ENCODE data around the gene TTC27.
"Not testable (repeated sequence)": the region's sequence is repeated elsewhere in the genome, so short reads cannot be mapped to it uniquely, and the experiment has no call there.

TTC27 gene

GRCh38 chr2:32754676-32755075 is 126.8 kb downstream of the TTC27 start:
- not testable (repeated sequence) for DNase-seq (ENCODE audit: low read depth, low spot score)

DNA sequence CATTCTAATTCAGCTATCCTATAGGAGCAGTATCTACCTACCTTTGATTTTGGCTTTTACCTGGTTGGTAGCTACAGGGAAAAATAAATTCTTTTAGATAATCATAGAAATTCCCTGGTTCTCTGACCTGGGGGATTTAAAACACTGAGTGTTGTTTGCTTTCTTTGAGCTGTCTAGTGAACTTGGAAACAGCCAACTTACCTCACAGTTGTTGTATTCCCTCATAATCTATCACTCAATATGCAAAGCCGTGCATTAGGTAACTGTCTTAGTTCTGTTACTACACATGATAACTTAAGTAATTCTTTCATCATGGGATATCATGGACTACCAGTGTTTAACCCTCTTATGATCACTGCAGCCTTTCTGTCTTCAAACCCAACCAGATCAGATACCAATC is 127.8 kb downstream of the TTC27 start:
- DNase-seq (ENCODE audit: low read depth, low spot score), result no peak

DNA sequence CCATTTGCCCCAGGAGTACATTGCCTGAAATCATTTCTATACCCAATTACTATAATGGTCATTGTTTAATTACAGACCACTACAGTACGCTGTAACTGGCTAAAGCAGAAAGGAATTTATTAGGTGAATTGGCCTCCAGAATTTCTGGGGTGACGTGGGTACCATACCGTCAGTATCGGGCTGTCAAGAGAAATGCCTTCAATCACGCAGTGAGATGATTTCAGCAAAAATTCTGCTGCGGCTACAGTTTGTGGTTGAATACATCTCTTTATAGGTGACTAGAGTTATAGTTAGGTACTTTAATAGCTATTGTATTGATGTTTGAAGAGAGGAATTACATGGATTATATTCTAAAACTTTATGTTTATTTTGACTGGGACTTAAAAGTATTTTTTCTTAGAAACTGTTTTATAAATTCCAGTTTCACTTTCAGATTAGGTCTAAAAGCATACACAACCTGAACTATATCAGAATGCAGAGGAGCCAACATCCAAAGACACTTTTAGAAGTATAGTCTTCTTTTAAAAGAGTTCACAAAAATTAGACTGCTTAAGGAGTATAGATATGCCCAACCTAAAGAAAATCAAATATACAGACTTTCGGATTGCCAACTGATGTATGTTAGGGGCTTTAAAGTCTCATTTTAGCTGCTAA is 128.4 kb downstream of the TTC27 start:
- DNase-seq (ENCODE audit: low read depth, low spot score), result no peak

DNA sequence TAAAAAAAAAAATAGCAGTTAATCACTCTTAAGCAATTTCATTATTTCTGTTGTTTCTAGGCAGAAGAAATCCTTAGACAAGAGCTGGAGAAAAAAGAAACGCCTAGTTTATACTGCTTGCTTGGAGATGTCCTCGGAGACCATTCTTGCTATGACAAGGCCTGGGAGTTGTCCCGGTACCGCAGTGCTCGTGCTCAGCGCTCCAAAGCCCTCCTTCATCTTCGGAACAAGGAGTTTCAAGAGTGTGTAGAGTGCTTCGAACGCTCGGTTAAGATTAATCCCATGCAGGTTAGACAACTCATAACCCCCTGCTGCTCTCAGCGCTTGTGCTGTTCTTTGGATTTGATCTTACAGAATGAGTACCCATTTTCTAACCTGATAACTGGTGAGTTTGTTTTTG is 130.4 kb downstream of the TTC27 start:
- no peak for DNase-seq (ENCODE audit: low read depth, low spot score)

- no peak for DNase-seq (ENCODE audit: low read depth, low spot score)
These were observed 132.8 kb downstream of the TTC27 start for GRCh38 chr2:32760628-32761027.

DNA sequence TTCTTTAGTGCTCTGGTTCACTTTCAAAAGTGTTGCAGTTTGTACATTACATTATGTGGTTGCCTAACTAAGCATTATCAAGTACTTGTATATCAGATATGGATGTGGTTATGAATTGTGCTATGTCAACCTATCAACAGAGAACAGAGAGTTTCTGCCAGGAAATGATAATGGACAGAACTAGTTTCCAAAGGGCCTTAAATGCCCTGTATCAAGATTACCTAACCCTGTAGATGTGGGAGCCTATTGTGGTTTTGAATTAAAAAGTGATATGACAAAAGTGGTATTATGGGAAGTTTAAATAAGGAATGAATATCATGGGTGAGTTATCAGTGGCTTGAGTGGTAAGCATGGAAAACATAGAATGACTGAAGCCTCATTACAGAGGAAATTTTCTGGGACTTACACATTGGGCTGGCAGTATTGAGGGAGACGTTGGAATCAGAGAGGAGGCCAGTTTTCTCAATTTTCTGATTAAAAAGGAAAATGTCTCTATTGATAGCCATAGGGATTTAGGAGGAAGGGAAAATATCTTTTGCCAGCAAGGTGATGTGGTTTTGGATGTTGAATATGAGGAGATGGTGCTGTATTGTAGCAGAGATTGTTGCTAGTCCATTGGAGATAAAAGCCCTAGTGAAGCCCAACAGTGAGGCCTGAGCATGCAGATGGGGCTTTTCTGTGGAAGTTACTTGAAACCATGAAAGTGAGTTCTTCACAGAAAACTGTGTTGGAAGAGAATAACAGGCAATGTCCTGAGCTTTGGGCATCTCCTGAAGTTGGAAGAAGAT is 140.7 kb downstream of the TTC27 start:
- DNase-seq (ENCODE audit: low read depth, low spot score), result no peak

DNA sequence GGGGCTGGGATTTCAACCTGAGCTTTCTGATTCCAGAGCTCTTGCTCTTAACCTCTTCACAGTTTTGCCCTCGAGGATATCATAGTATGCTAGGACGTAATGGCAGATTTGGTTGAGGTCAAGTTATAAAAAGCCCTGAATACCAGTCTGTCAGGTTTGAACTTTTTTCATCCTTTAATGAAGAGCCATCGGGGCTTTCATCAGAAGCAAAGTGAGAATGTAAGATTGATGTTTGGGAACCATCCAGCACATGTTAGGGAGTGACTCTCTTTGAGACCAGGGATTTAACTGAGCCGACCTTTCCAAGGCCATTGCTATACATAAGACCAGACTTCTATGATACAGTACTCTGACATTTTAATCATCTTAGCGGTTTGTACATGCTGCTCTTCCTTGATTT is 142.5 kb downstream of the TTC27 start:
- no peak for DNase-seq (ENCODE audit: low read depth, low spot score)

DNA sequence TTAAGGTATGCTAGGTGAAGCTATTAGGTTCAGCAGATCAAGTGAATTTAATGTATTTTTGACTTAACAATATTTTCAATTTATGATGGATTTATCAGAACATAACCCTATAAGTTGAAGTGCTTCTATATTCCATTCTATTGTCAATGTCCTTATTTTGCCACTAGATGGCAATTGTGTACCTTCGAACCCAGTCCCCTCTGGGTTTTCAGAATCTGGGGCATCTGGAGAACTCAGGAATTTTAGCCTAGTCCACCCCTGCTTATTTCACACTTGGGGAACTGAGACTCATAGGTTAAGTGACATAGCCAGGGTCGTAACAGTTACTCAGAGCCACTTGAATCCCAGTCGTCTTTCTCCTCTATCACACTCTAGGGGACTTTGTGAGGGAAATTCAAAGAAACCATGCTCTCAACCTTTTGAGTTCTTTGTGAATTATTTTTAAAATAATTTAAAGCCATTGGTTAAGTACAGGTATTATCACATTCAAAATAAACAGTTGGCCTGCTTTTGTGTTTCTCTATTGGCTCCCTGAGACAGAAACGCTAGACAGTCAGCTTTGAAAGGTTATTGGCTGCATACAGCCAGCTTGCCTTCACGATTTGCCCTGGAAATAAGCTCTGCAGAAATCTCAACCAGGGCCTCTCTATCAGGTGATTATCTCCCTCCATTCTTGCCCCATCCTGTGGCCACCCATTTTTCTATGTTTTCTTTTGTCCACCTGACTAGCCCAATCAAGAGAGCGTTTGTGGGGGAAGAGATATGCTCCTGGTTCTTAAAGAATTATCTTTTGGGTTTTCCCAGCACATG is 145.0 kb downstream of the TTC27 start:
- DNase-seq (ENCODE audit: low read depth, low spot score), result no peak

GRCh38 chr2:32773448-32773808 is 145.6 kb downstream of the TTC27 start:
- DNase-seq (ENCODE audit: low read depth, low spot score), result no peak

DNA sequence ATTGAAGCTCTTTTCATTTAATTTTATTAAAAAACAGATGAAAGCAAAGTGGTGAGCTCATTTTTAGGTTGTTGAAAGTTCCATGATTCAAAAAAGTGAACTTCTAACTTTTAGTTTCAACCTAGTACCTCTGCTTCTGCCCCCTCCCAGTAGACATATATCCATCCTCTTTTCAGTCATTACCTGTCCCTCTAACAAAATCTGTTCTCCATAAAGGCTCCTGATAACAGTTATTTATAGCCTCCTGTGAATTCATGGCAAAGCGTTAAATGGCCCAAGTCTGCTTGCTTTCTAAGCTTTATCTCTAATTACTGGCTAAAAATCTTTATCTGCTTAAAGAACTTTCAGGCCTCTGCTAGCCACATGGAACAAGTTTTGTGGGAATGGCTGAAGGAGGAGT is 148.1 kb downstream of the TTC27 start:
- DNase-seq (ENCODE audit: low read depth, low spot score), result no peak

DNA sequence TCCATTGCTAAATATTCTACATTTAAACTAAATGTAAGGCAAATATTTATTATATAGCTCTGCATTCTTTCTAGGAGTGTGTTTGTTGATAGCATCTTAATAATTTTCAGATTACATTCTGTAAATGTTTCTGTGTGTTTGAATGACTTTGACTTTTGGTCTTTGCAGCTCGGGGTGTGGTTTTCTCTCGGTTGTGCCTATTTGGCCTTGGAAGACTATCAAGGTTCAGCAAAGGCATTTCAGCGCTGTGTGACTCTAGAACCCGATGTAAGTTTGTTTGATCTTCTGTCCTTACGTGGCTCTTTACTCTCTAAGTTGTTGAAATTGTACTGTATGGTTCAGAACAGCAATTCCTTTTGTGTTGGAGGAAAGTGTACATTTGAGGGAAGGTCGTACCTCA is 149.9 kb downstream of the TTC27 start:
- no peak for DNase-seq (ENCODE audit: low read depth, low spot score)

- no peak for DNase-seq (ENCODE audit: low read depth, low spot score)
These were observed 153.1 kb downstream of the TTC27 start for GRCh38 chr2:32780961-32781360.

DNA sequence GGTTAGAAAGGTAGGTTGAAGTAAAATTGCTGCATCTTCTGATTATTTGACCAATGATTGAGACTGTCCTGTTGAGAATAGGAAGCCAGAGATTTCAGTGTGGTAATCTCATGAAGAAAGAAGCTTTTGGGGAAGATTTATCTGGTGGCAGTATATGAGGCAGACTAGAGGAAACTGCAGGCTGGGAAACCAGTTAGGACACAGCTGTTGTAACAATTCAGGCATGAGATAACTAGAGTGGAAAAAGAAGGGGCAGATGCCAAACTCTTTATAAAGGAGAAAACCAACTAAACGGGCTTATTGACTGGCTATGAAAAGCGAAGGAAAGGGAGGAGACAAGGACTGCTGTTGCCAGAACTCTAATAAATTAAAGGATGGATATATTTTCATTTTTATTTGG is 155.6 kb downstream of the TTC27 start:
- DNase-seq (ENCODE audit: low read depth, low spot score), result no peak

DNA sequence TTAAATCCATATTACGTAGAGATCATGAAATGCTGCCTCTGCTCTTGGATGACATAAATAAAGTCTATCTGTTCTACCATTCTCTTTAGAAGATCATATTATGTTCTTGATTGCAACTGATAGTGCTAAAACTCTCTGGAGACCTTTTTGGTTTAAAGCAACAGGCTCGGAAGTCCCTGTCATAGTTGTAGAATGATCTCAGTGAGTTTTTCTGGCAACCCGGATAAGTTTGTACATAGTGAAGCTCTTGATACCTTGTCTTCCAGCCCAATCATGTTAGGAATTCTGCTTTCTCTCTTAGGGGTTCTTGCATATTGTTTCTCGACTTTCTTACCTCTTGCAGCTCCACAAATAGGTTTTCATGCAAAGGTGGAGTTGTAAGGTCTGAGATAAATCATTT is 156.1 kb downstream of the TTC27 start:
- no peak for DNase-seq (ENCODE audit: low read depth, low spot score)

DNA sequence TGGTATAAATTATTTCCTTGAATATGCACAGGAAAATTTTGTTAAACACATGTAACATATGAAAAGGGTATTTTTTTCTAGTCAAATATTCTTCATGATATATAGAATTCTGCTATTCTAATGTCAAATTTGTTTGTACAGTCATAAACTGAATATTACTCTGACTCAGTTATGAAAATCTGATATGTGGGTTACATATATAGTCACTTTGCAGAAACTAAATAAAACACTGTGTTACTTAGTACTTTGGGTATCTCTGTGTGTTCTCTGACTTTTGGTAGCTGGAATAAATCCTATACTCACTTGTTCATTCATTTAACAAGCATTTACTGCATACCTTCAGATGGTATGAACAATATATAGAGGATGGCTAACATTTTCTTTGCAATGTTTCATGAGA is 159.4 kb downstream of the TTC27 start:
- DNase-seq (ENCODE audit: low read depth, low spot score), result no peak

DNA sequence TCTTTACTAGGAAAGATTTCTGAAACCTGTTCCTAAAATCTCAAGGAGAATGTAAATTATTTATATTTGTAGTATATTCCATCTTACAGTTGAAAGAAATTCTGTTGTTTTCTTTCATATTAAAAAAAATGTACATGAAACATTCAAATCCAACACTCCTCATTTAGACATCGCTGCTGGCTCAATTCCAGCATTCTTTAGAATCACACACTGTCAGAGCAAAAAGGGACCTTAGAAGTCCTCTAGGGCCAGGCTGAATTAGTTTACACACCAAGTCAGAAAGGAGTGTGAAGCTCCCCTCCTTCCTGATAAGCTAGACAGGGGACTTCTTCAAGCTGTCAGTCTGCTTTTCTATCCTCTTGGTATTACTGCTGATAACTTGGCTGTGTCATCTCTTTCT is 160.3 kb downstream of the TTC27 start:
- DNase-seq (ENCODE audit: low read depth, low spot score), result no peak

GRCh38 chr2:32792416-32792815 is 164.6 kb downstream of the TTC27 start:
- DNase-seq (ENCODE audit: low read depth, low spot score), result no peak

DNA sequence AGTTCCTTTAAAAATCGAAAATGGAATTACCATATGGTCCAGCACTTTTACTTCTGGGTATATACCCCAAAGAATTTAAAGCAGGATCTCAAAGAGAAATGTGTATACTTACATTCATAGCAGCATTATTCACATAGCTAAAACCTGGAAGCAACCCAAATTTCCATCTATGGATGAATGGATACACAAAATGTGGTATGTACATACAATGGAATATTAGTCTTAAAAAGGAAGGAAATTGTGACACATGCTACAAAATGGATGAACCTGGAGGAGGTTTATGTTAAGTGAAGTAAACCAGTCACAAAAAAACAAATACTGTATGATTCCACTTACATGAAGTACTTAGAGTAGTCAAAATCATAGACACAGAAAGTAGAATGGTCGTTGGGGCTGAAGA is 171.0 kb downstream of the TTC27 start:
- DNase-seq (ENCODE audit: low read depth, low spot score), result no peak

DNA sequence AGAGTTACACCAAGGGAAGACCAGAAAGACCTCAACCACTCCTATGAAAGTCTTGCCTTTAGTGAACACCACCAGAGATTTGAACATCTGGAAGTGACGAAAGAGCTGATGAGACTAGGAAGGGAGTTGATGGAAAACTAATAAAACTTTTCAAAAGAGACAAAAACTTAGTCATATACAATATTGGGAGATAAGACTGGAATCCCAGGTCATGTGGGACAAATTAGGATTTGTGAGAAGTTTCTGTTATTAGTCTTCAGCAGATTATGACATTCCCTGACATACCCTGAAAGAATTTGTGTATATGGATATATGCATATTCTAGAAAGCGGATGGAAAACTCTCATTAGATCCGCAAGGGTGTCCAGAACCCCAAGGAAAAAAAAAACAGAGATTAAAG is 173.9 kb downstream of the TTC27 start:
- DNase-seq (ENCODE audit: low read depth, low spot score), result no peak

DNA sequence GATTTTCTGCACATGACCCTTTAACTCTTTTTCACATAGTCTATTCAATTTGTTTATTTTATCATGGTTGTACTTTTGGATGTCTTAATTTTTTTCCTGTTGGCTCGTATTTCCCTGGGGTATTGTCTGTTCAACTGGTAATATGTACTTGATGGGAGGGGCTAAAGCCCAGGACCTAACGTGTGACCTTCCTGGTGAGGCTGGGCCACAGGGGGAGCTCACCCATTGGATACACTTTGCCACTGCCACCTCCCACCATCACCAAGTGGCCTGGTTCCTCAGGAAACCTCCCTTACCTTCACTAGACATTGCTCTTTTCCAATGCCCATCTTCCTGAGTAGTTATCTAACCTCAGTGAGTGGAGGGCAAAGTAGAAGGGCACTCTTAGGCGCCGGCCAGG is 175.0 kb downstream of the TTC27 start:
- no peak for DNase-seq (ENCODE audit: low read depth, low spot score)

GRCh38 chr2:32804205-32804604 is 176.4 kb downstream of the TTC27 start:
- DNase-seq (ENCODE audit: low read depth, low spot score), result no peak
